Stimulated activated naive CD8-positive, alpha-beta T cell treated with anti-CD3 and anti-CD28 coated beads, Interleukin-15, amount 100 ng/mL, for 72 hours (primary cell): ENCODE results near the gene ERO1A.

Experiments
- ATAC-seq: fragments of 150-1000 bp; cut with Tn5 transposase; 2 replicates; pipeline ENCODE4 v1.10.0; 2021; ENCODE audit warnings: mild to moderate bottlenecking, moderate library complexity
- DNase-seq, 2 donors: peaks; one replicate each; pipeline ENCODE4 v3.0.0; 2021 to 2022
- H3K27ac Mint-ChIP-seq, 2 donors: one replicate each; pipeline ENCODE4 v1.8.0; 2022; ENCODE audit warnings: mild to moderate bottlenecking in 2 of 2, mixed read lengths in 2 of 2, moderate library complexity in 2 of 2
- H3K27me3 Mint-ChIP-seq: one replicate; pipeline ENCODE4 v1.8.0; 2022; ENCODE audit warnings: mixed read lengths
- H3K4me1 Mint-ChIP-seq: one replicate; pipeline ENCODE4 v1.8.0; 2022; ENCODE audit warnings: mild to moderate bottlenecking, mixed read lengths
- H3K4me3 Mint-ChIP-seq, 2 donors: one replicate each; pipeline ENCODE4 v1.8.0; 2022; ENCODE audit warnings: mild to moderate bottlenecking in 2 of 2, mixed read lengths in 2 of 2, moderate library complexity in 1 of 2
- H3K9me3 Mint-ChIP-seq, 2 donors: one replicate each; pipeline ENCODE4 v1.8.0; 2022; ENCODE audit warnings: mixed read lengths in 2 of 2

The ERO1A gene

GRCh38 chr14:52596861-52597260 lies 98.5 kb downstream of the ERO1A start:
- DNase-seq (no peak), ATAC-seq (no peak)
- Mint-ChIP-seq H3K27ac (no peak overlapping the region), H3K4me1 (no peaks in the 10 kb centered on the region), H3K27me3 (no peaks in the 10 kb centered on the region), H3K4me3 (no peak overlapping the region), H3K9me3 (peaks cover 17% of the 10 kb centered on the region in 2 donors)

GRCh38 chr14:52596320-52596719 lies 99.0 kb downstream of the ERO1A start:
- Mint-ChIP-seq H3K27ac (no peak overlapping the region), H3K4me1 (no peaks in the 10 kb centered on the region), H3K4me3 (no peak overlapping the region), H3K9me3 (peaks cover 17 to 21% of the 10 kb centered on the region in 2 donors), H3K27me3 (no peaks in the 10 kb centered on the region)
- DNase-seq, result no peak
- ATAC-seq, result no peak

- no peak overlapping the region for H3K27ac Mint-ChIP-seq
- peaks cover 11 to 14% of the 10 kb centered on the region in 2 donors for H3K9me3 Mint-ChIP-seq
- no peaks in the 10 kb centered on the region for H3K4me1 Mint-ChIP-seq
- DNase-seq (no peak), ATAC-seq (no peak)
- no peaks in the 10 kb centered on the region for H3K27me3 Mint-ChIP-seq
- H3K4me3 Mint-ChIP-seq, result no peak overlapping the region
Observed at GRCh38 chr14:52590318-52590717, 105.0 kb downstream of the ERO1A start.
